ENCODE measurements around the gene NAMPT.

Gene NAMPT

GRCh38 chr7:106231856-106232490 lies 52.8 kb downstream of the NAMPT start:
- TF ChIP-seq, protein P1, sequence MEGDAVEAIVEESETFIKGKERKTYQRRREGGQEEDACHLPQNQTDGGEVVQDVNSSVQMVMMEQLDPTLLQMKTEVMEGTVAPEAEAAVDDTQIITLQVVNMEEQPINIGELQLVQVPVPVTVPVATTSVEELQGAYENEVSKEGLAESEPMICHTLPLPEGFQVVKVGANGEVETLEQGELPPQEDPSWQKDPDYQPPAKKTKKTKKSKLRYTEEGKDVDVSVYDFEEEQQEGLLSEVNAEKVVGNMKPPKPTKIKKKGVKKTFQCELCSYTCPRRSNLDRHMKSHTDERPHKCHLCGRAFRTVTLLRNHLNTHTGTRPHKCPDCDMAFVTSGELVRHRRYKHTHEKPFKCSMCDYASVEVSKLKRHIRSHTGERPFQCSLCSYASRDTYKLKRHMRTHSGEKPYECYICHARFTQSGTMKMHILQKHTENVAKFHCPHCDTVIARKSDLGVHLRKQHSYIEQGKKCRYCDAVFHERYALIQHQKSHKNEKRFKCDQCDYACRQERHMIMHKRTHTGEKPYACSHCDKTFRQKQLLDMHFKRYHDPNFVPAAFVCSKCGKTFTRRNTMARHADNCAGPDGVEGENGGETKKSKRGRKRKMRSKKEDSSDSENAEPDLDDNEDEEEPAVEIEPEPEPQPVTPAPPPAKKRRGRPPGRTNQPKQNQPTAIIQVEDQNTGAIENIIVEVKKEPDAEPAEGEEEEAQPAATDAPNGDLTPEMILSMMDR (IDR thresholded peaks at IDR 0.05), result no peak

- TF ChIP-seq, protein P1 (IDR thresholded peaks at IDR 0.05), result no peak
Measured at GRCh38 chr7:106225856-106226255, 58.9 kb downstream of the NAMPT start.

- TF ChIP-seq, protein P1 (IDR thresholded peaks at IDR 0.05), result no peak
Measured at GRCh38 chr7:106224797-106225196, 60.0 kb downstream of the NAMPT start.

- TF ChIP-seq, protein P1 (IDR thresholded peaks at IDR 0.05), result no peak
Measured at GRCh38 chr7:106223156-106223555, 61.6 kb downstream of the NAMPT start.

- TF ChIP-seq, protein P1 (IDR thresholded peaks at IDR 0.05), result no peak
Measured at GRCh38 chr7:106222545-106222944, 62.2 kb downstream of the NAMPT start.

- TF ChIP-seq, protein P1 (IDR thresholded peaks at IDR 0.05), result no peak
Measured at GRCh38 chr7:106220307-106220706, 64.5 kb downstream of the NAMPT start.

DNA sequence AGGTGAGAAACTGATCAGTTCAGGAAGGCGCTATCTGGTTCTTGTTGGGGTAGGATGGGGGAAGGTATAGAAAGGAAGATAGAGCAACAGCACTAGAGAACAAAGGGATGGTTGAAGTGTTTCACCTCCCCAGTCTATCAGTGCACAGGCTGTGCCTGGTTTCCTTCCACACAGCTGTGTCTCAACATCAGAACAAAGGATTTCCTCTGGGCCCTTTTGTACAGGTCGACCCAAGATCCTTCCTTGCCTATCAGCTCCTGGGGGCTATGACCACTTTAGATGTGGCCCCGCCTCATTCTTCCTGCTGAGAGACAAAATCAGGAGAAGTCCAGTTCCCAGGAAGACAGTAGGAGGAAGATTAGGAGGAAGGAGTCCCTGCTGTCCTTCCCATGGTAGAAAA lies 65.6 kb downstream of the NAMPT start:
- TF ChIP-seq, protein P1 (IDR thresholded peaks at IDR 0.05), result no peak

DNA sequence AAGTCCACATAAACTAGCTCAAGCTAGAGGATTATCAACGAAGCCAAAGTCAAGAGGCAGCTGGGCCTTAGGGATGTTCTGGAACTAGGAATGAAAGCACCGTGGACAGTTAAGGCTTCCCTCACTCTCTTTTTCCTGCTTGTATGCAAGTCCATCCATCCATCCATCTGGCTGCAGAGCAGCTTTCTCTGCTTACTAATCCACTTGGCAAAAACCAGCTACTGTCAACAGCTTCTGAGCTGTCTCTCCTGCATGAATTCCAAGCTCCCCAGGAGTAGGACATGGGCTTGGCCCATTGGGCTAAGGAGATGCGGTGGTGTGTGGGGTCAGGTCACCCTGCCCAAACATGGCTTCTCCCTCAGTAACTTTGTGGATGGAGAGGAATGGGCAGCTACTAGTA lies 66.2 kb downstream of the NAMPT start:
- TF ChIP-seq, protein P1 (IDR thresholded peaks at IDR 0.05), result no peak
